Hematopoietic multipotent progenitor cell treated with erythropoietin and hydrocortisone succinate and interleukin-3 and kit ligand, for 15 days (in vitro differentiated cells): ENCODE results near the gene FADS1.

Experiments
- DNase-seq: peaks from one replicate; pipeline ENCODE4 v3.0.0-alpha.2; 2015; ENCODE audit warnings: low spot score

FADS1 gene

DNA sequence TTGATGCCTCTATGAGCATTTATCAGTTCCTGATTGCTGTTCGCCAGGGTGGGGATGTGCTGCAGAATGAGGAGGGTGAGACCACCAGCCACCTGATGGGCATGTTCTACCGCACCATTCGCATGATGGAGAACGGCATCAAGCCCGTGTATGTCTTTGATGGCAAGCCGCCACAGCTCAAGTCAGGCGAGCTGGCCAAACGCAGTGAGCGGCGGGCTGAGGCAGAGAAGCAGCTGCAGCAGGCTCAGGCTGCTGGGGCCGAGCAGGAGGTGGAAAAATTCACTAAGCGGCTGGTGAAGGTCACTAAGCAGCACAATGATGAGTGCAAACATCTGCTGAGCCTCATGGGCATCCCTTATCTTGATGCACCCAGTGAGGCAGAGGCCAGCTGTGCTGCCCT, 21.3 kb downstream of the FADS1 start:
- no peak for DNase-seq

DNA sequence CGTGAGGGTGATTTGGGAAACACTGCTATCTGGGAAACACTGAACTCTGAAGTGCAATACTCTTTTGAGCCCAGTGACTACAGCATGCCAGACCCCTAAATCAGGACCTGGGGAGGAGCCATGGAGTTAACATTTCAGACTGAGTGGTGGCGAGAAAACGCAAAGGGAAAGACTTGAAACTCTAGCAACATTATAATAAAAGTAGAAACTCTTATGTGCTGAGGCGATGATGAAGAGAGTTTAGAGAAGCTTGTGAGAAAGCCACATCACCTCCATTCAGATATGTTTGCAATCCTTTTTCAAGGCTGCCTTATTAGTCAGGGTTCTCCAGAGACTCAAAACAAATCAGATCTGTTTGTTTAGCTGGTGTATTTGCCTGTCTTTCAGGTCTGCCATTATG, 22.2 kb downstream of the FADS1 start:
- no peak for DNase-seq

DNA sequence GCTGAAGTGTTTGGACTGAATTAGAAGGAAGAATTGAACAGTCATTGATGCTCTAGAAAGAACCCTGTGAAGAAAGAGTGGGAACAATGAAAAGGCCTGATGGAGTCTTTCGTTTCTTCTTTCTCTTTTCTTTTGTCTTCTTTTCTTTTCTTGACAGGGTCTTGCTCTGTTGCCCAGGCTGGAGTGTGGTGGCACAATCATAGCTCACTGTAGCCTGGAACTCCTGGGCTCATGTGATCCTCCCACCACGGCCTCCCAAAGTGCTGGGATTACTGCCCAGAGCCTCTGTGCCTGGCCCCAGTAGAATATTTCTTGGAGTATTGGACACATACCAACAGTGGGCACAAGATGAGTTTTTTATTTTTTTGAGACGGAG, 23.0 kb downstream of the FADS1 start:
- no peak for DNase-seq

DNA sequence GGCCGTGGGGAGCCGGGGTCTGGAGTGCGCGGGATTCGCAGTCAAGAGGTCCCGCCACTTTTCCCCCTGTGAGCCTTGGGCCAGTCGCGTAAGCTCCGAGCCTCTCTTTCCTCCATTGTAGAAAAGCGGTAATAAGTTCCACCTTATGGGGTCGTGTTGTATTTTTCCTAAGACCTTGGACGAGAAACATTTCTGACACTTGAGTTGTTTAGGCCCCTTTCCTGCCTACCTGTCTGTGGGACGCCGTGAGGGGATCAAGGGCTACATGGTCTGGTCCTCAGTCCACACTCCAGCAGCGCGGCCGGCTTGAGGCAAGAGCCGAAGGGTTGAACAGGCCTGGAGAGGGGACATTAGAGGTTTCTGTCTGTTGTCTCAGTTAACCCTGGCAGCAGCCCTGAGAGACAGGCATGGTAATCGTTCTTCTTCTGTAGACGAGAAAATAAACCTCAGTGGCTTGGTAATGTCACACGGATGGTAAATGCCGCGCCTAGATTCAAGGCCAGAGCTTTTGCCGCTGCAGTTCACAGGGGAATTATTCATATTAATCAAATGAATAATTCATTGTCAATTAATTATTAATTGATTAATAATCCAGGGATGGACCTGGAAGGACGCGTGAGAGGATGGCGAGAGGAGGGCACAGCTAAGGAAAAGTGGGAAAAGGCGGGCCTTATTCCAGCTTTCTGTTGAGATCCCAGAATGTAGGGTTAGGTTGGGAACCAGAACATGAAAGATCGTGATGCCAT, 23.5 kb downstream of the FADS1 start:
- no peak for DNase-seq

DNA sequence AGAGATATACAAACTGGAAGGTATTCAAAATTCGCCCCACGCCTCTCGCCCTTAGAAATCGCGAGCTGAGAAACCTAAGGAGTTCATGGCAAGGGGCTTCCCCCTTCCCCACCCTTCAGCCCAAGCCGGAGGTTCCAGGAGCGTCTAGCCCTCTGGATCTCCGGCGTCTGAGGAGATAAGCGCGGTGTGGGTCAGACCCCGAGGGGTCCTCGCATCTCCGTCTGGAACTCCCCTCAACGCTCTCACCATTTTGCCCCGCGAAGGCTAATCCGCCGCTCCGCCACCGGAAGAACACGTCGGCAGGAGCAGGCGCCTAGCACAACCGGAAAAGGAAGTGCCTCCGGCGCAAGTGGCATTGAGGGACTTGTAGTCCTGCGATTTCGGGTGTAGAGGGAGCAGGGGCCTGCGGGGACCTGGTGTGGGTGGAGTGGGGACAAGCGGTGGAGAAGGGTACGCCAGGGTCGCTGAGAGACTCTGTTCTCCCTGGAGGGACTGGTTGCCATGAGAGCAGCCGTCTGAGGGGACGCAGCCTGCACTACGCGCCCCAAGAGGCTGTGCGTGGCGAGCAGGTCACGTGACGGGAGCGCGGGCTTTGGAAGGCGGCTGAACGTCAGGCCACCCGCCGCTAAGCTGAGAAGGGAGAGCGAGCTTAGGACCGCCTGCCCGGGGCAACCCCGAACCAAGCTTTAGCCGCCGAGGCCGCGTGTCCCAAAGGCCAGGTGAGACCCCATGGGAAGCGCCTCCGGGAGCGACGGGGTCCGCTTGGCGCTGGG, 24.3 kb downstream of the FADS1 start, which contains the start of the genes FEN1 and TMEM258:
Gene FEN1 (plus strand): TSS at position 602 of the 773 bp plus-strand sequence. CDS start 2,451 bp downstream, outside the sequence.
Gene TMEM258 (minus strand): TSS at position 290 of the 773 bp plus-strand sequence. CDS start 41 bp downstream, at position 249.
- DNase-seq, result peak; percentile 89

DNA sequence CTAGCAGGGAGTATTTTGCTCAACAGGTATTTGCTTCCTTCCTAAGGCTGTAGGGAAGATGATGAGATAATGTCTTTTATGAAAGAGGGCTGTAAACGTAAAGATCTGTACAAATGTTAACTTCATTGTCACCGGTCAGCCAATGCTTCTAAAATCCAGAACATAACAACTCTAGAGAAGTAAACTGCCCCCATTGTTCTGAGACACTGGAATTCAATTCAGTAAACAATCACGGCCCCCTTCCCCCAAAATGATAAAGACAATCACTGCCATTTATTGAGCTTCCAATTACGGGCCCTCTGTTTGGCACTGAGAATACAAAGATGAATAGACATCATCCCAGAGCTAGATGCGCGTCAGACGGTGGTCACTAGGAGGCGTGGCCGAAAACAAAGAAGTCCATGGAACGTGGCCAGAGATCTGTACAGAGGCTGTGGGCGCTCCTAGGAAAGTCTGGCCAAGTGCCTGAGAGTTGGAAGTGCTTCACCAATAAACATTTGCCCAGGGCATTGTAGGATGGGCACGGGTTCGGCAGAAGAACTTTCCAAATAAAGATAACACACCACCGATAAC, 25.0 kb downstream of the FADS1 start:
- DNase-seq, result peak; percentile 42

DNA sequence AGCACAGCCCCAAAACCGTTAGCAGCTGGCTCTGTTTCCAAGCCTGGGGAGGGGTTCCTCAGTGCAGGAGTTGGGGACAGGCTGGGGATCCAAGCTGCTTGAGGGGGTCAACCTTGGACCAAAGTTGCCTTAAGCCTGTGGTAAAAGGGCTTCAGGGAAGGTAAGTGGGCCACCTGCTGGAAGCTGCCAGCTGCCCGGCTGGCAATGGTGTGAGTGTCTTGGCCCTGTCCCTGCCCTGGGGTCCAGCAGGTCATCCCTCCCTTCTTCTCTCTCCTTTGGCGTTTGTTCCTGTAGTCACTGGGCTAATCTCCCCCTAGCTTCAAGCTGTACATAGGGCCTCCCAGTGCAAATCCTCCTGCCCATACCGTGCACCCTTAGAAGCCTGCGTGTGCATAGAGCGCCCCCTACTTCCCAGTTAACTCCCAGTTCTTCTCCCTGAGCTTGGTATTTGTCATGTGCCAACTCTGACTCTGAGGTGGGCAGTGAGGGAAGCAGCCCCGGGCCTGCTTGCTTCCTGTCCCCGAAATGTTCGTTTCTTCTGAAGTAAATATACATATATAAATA, 28.8 kb downstream of the FADS1 start:
- DNase-seq, result peak; percentile 60

DNA sequence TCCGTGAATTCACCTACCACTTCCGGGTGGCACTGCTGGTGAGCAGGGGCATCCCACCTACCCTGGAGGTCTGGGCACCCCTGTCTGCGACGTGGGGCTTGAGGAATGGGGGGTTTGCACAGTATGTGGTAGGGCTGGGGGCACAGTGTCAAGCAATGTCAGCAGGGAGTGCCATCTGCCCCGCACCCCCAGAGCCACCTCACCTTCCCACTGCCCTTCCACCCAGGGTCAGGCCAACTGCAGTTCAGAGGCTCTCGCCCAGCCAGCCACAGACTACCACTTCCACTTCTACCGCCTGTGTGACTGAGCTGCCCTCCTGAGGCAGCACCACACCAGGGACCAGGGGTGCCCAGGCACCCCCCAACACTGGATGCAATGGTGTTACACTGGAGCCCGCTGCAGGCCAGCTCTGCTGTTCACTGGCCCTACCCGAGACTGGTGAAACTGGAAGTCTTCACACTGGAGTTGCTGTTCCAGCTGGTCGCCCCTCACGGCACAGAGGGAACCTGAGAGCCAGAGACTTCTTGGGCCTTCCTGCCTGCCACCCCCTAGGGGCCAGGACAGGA, 30.9 kb downstream of the FADS1 start:
- DNase-seq, result no peak

DNA sequence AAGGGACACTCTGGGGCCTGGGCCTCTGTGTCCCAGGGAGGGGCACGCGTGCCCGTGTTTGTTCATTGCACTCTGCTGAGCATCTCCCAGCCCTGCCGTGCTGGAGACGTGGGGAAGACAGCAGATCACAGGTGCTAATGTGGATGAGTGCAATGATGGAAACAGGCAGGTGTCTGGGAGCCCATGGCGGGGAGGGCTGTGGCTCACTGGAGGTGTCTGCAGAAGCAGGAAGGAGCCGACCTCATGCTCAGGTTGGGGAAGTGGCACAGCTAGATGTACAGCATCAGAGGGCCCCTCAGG, 32.3 kb downstream of the FADS1 start:
- DNase-seq, result no peak

DNA sequence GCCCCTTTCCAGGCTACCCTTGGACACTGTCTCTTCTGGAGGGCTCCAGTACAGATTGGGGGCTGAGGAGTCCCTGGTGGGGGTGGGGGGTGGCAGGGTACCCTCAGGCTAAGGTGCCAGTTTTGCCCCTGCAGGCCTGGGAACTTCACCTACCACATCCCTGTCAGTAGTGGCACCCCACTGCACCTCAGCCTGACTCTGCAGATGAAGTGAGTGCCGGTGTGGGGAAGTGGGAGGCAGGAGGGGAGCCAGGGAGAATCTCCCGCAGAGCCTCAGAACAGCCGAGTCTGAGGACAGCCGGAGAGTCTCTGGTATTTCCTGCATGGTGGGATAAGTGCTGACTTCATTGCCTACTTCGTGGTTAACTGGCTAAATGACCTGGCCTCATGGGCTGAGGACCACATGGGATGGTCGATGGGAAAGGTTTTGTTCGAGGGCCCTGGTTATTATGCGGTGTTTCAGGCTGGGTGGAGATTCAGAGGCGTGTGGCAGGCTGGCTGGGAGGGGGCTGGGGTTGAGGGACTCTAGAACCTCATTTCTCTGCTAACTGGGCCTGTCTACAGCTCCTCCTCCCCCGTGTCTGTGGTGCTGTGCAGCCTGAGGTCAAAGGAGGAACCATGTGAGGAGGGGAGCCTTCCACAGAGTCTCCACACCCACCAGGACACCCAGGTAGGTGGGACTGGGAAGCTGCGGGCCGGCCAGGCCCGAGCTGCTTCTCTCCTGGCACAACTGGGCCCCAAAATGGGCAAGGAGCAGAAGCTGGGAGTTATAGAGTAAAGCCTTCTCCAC, 32.9 kb downstream of the FADS1 start:
- DNase-seq, result no peak

DNA sequence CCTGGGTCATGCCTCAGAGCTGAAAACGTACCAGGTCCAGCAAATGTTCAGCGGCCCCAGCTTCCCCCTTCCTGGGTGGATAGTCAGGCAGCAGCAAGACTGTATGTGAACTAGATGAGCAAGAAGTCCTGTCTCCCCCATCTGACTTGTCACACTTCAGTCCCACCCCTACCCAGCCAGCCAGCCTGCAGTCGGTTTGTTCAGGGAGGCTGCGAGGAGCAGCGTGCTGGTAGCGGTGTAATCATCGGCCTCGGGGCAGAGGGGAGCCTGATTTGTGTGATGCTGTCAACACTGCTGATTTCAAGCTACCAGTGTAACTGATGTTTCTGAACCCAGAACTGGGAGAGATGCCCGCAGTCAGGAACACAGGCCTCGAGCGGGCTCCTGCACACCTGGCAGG, 34.0 kb downstream of the FADS1 start:
- DNase-seq, result no peak

DNA sequence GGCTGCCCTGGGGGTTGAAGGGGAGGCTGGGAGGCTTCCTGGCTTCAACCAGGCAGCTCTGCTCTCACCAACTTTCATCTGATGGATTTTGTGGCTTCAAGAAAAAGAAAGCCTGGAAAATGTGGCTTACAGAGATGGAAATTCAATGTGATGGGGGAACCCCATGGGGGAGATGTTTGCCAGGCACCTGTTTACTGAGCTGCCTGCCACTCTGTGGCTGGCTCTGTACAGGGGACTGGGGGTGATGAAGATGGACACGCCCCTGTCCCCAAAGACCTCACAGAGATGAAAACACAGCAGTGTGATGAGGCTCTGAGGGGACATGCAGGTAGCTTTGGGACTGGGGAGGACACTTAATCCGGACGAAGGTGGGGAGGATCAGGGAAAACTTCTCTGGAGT, 34.5 kb downstream of the FADS1 start:
- DNase-seq, result no peak

DNA sequence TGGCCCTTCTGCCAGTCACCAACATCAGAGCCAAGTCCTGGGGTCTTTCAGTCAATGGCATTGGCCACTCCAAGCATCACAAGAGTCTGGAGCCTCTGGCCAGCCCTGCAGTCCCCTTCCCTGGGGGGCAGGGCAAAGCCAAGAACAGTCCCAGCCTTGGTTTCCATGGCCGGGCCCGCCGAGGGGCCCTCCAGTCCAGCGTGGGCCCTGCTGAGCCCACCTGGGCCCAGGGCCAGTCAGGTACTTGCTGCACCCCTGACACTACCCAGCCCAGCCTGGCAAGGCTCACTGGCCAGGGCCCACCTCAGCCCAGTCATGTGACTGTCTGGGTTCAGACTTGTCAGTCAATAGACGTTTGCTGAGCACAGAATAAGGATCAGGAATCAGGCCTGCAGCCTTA, 35.2 kb downstream of the FADS1 start:
- DNase-seq, result no peak

DNA sequence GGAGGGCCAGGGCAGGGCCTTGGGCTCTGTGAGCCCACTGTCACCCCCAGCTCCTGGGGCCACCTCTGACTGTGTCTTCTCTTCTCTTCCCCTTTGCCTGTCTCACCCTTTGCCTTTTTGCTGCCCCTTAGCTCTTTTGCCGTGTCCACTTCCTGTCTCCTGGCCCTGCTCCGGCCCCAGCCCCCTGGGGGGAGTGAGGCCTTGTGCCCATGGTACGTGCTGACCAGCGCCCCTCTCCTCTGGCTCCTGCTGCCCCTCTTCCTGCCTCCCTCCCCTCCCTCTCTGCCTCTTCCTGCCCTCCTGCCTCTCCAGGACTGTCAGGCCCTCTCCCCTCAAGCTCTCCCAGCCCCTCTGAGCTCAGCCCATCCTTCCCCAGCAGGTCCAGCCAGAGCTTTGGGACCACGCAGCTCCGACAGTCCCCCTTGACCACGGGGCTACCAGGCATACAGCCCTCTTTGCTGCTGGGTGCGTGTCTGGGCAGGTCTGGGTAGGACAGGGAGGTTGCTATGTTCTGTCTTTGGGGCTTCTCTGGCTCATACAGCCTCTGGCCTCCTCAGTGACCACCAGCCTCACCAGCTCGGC, 36.1 kb downstream of the FADS1 start:
- DNase-seq, result no peak

DNA sequence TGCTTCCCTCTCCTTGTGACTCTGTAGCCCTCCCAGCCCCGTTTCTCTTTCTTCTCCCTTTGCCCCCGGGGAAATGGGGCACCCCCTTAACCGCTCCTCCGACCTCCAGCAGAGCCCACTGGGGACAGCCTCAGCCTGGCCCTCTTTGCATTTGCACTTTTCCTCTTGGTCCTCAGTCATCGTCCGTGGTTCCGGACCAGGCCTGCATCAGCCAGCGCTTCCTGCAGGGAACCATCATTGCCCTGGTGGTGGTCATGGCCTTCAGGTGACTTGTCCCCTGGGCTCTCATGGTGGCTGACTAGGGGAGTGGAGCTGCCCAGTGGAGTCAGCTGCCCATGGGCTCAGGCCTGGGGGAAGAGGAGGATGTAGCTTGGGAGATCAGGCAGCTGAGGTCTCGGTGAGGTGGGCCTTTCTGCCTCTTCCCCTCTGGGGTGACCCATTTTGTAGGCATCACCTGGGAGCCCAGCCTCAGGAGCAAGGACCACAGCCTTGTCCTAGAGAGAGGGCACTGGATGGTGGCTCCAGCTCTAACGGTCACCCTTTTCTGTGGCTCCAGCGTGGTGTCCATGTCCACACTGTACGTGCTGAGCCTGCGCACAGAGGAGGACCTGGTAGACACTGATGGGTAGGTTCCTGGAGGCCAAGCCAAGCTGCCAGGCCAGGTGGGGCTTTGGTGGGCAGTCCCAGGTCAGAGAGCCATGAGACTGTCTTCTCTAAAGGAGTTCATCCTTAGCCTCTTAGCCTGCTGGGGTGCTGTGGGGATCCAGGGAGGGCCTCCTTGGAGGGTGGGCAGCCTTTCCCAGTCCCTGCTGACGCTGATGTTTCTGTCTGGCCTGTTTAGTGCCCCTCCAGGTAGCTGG, 36.9 kb downstream of the FADS1 start:
- no peak for DNase-seq

DNA sequence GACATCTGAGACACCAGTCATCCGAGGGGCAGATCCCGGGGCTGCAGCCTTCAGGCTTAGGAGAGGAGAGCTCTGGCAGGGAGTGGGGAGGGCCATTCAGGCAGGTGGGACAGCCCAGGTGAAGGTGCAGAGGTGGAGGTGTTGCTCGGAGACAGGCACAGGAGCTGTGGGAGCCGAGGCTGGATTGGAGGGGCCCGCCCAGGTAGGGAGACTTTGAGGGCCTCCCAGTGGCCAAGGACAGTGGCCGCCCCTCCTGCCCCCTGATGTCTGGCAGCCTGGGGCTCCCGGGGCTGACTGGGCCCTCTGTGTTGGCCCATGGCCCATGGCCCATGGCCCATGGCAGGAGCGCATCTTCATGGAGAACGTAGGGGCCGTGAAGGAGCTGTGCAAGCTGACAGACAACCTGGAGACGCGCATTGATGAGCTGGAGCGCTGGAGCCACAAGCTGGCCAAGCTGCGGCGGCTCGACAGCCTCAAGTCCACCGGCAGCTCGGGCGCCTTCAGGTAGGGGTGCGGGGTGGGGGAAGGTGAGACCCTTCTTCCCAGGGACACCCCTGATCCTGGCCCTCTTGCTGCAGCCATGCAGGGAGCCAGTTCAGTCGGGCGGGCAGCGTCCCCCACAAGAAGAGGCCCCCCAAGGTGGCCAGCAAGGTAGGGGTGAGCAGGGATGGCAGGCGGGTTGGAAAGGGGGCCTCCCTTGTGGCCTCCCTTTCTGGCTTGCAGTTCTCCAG, 37.7 kb downstream of the FADS1 start:
- DNase-seq, result no peak

DNA sequence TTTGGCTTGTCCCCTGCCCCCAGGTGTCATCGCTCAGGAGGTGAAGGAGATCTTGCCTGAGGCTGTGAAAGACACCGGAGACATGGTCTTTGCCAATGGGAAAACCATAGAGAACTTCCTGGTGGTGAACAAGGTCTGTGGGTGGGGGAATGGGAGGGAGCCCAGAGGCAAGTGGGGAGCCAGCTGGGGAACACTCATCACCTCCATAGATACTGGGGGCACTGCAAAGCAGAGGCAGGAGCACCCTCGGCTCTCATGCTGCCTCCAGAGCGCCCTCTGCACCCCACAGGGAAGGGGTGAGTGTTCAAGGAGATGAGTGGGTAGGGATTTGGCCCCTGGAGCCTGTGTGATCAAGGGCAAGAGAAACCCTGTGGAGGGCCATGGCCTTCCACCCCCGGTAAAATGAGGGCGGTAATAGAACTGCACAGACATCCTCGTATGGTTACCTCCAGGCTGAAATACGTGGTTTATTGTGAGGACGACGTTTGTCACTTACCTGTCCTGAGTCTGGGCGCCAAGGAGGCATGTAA, 38.4 kb downstream of the FADS1 start:
- no peak for DNase-seq

DNA sequence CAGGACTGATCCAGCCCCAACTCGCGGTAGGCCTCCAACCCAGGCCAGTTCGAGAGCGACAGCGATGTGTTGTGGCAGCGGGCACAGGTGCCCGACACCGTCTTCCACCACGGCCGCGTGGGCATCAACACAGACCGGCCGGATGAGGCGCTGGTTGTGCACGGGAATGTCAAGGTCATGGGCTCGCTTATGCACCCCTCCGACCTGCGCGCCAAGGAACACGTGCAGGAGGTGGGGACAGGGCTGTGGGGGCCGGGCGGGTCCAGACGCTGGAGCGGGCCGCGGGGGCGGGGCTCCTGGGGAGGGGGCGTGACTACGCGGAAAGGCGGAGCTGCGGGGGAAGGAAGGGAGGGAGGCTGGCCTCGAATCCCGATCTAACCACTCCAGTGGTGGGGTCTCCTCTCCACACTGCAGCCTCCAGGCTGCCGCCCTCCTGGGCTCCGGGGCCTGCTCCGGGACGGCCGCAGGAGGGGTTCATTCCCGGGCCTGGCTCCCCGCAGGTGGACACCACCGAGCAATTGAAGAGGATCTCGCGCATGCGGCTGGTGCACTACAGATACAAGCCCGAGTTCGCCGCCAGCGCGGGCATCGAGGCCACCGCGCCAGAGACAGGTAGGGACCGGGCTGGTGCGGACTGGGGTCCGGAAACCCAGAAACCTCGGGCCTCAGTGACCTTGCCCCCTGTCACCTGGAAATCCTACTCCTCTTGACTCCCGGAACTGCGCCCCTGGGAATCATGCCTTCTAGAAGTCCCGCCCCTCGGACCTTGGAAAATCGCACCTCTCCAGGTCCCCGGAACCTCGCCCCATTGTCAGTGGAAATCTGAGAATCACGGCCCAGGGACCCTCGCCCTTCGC, 39.3 kb downstream of the FADS1 start:
- DNase-seq, result no peak
